Measurements from ENCODE around the gene DIPK1B. TPM values are rescaled to one million over a fixed set of nuclear protein-coding genes. Genes with fewer than 3 reads are reported as not detected.

The DIPK1B gene
- total and polyA plus RNA-seq, 2 experiments from 2014 or later, result 18.7 to 60.0 TPM

DNA sequence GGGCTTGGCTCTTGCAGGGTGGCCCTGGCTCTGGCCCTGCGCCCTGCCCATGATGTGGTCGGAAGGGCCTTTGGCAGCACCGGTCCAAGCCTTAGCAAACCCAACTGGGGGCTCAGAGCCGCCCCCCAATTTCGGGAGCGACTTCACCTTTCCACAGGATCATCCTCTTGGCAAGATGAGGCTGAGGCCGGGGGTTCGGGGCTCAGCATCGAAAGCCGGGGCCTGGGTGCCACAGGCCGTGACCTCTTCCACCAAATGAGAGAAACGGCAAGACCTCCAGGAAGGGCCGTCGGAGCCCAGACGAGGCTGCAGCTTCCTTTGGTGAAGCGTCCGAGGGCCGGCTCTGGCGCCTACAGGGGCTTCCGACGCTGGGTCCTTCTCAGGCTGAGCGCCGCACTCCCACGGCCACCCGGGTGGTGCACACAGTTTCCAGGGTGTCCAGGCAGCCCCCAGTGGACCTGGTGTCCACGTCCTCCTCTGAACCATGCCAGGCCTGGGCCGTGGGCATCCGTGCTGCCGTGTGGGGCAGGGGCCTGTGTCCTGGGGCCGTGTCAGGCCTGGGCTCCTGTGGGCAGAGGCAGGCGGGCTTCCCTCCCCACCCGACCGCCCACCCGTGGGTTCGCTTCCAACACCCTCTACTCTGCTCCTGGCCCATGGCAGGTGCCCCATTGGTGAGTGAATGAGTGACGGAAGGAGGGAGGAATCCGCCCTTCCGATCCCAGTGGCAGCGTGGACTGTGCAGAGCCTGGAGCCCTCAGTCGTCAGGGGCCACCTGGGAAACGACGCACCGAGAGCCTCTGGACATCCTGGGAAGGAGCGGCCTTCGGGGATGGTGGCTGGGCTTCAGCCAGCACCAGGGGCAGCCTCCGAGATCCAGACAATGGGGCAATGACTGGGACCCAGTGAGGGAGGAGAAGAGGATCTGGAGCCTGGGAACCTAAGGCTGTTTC, 19.9 kb upstream of the DIPK1B start:
- Mint-ChIP-seq H3K9me3 (no peaks in the 10 kb centered on the region), H3K27ac (no peak overlapping the region), H3K4me3 (no peak overlapping the region; the same call in 2 of the 3 replicates), H3K36me3 (ENCODE audit: low read depth) (no peaks in the 10 kb centered on the region), H3K27me3 (ENCODE audit: insufficient read depth, low read depth, poor library complexity) (peaks cover 18% of the 10 kb centered on the region), H3K4me1 (peaks cover 12% of the 10 kb centered on the region)
- DNase-seq (ENCODE audit: low spot score) (no peak), ATAC-seq (no peak)
- Histone ChIP-seq H3K27ac (ENCODE audit: low read depth) (no peak overlapping the region), H3K79me2 (replicated peaks; ENCODE audit: insufficient read depth) (no peaks in the 10 kb centered on the region), H3K9me2 (ENCODE audit: insufficient read depth) (no peaks in the 10 kb centered on the region), H3K4me2 (no peak overlapping the region), H3K36me3 (ENCODE audit: insufficient read depth) (no peaks in the 10 kb centered on the region), H3K4me1 (ENCODE audit: insufficient read depth) (no peaks in the 10 kb centered on the region; the same call in 1 of the 2 replicates), H2AFZ (no peak overlapping the region), H3F3A (replicated peaks; ENCODE audit: low read depth) (0 out of 2 replicates have a peak, but pooled peaks cover 3% of the 10 kb centered on the region), H3K27me3 (ENCODE audit: insufficient read depth) (no peaks in the 10 kb centered on the region), H3K4me3 (no peak overlapping the region), H4K20me1 (replicated peaks; ENCODE audit: insufficient read depth) (no peaks in the 10 kb centered on the region)
- TF ChIP-seq EZH2 (IDR thresholded peaks at IDR 0.05; ENCODE audit: low read depth, unreplicated experiment) (no peak), ZNF114 (CRISPR knock-in tag; IDR thresholded peaks at IDR 0.05) (no peak), ZNF331 (CRISPR knock-in tag; IDR thresholded peaks at IDR 0.05; ENCODE audit: low read depth) (no peak), EZH2phosphoT487 (IDR thresholded peaks at IDR 0.05; ENCODE audit: unreplicated experiment) (no peak), CREB1 (CRISPR knock-in tag; IDR thresholded peaks at IDR 0.05; ENCODE audit: low read depth) (no peak), STAT1 (IDR thresholded peaks at IDR 0.05; ENCODE audit: unreplicated experiment) (no peak), NANOG (IDR thresholded peaks at IDR 0.05; ENCODE audit: borderline replicate concordance) (no peak), POLR2AphosphoS5 (IDR thresholded peaks at IDR 0.05; ENCODE audit: low read depth) (no peak), JUNB (IDR thresholded peaks at IDR 0.05; ENCODE audit: unreplicated experiment) (no peak)
- TF ChIP-seq, protein P1, sequence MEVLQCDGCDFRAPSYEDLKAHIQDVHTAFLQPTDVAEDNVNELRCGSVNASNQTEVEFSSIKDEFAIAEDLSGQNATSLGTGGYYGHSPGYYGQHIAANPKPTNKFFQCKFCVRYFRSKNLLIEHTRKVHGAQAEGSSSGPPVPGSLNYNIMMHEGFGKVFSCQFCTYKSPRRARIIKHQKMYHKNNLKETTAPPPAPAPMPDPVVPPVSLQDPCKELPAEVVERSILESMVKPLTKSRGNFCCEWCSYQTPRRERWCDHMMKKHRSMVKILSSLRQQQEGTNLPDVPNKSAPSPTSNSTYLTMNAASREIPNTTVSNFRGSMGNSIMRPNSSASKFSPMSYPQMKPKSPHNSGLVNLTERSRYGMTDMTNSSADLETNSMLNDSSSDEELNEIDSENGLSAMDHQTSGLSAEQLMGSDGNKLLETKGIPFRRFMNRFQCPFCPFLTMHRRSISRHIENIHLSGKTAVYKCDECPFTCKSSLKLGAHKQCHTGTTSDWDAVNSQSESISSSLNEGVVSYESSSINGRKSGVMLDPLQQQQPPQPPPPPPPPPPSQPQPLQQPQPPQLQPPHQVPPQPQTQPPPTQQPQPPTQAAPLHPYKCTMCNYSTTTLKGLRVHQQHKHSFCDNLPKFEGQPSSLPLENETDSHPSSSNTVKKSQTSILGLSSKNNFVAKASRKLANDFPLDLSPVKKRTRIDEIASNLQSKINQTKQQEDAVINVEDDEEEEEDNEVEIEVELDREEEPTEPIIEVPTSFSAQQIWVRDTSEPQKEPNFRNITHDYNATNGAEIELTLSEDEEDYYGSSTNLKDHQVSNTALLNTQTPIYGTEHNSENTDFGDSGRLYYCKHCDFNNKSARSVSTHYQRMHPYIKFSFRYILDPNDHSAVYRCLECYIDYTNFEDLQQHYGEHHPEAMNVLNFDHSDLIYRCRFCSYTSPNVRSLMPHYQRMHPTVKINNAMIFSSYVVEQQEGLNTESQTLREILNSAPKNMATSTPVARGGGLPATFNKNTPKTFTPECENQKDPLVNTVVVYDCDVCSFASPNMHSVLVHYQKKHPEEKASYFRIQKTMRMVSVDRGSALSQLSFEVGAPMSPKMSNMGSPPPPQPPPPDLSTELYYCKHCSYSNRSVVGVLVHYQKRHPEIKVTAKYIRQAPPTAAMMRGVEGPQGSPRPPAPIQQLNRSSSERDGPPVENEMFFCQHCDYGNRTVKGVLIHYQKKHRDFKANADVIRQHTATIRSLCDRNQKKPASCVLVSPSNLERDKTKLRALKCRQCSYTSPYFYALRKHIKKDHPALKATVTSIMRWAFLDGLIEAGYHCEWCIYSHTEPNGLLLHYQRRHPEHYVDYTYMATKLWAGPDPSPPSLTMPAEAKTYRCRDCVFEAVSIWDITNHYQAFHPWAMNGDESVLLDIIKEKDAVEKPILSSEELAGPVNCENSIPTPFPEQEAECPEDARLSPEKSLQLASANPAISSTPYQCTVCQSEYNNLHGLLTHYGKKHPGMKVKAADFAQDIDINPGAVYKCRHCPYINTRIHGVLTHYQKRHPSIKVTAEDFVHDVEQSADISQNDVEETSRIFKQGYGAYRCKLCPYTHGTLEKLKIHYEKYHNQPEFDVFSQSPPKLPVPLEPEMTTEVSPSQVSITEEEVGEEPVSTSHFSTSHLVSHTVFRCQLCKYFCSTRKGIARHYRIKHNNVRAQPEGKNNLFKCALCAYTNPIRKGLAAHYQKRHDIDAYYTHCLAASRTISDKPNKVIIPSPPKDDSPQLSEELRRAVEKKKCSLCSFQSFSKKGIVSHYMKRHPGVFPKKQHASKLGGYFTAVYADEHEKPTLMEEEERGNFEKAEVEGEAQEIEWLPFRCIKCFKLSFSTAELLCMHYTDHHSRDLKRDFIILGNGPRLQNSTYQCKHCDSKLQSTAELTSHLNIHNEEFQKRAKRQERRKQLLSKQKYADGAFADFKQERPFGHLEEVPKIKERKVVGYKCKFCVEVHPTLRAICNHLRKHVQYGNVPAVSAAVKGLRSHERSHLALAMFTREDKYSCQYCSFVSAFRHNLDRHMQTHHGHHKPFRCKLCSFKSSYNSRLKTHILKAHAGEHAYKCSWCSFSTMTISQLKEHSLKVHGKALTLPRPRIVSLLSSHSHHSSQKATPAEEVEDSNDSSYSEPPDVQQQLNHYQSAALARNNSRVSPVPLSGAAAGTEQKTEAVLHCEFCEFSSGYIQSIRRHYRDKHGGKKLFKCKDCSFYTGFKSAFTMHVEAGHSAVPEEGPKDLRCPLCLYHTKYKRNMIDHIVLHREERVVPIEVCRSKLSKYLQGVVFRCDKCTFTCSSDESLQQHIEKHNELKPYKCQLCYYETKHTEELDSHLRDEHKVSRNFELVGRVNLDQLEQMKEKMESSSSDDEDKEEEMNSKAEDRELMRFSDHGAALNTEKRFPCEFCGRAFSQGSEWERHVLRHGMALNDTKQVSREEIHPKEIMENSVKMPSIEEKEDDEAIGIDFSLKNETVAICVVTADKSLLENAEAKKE (CRISPR knock-in tag; IDR thresholded peaks at IDR 0.05), result no peak
- TF ChIP-seq, protein P2, sequence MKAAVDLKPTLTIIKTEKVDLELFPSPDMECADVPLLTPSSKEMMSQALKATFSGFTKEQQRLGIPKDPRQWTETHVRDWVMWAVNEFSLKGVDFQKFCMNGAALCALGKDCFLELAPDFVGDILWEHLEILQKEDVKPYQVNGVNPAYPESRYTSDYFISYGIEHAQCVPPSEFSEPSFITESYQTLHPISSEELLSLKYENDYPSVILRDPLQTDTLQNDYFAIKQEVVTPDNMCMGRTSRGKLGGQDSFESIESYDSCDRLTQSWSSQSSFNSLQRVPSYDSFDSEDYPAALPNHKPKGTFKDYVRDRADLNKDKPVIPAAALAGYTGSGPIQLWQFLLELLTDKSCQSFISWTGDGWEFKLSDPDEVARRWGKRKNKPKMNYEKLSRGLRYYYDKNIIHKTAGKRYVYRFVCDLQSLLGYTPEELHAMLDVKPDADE (IDR thresholded peaks at IDR 0.05), result no peak
- TF ChIP-seq, protein P3, sequence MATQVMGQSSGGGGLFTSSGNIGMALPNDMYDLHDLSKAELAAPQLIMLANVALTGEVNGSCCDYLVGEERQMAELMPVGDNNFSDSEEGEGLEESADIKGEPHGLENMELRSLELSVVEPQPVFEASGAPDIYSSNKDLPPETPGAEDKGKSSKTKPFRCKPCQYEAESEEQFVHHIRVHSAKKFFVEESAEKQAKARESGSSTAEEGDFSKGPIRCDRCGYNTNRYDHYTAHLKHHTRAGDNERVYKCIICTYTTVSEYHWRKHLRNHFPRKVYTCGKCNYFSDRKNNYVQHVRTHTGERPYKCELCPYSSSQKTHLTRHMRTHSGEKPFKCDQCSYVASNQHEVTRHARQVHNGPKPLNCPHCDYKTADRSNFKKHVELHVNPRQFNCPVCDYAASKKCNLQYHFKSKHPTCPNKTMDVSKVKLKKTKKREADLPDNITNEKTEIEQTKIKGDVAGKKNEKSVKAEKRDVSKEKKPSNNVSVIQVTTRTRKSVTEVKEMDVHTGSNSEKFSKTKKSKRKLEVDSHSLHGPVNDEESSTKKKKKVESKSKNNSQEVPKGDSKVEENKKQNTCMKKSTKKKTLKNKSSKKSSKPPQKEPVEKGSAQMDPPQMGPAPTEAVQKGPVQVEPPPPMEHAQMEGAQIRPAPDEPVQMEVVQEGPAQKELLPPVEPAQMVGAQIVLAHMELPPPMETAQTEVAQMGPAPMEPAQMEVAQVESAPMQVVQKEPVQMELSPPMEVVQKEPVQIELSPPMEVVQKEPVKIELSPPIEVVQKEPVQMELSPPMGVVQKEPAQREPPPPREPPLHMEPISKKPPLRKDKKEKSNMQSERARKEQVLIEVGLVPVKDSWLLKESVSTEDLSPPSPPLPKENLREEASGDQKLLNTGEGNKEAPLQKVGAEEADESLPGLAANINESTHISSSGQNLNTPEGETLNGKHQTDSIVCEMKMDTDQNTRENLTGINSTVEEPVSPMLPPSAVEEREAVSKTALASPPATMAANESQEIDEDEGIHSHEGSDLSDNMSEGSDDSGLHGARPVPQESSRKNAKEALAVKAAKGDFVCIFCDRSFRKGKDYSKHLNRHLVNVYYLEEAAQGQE (IDR thresholded peaks at IDR 0.05; ENCODE audit: unreplicated experiment), result no peak
- TF ChIP-seq, protein P4, sequence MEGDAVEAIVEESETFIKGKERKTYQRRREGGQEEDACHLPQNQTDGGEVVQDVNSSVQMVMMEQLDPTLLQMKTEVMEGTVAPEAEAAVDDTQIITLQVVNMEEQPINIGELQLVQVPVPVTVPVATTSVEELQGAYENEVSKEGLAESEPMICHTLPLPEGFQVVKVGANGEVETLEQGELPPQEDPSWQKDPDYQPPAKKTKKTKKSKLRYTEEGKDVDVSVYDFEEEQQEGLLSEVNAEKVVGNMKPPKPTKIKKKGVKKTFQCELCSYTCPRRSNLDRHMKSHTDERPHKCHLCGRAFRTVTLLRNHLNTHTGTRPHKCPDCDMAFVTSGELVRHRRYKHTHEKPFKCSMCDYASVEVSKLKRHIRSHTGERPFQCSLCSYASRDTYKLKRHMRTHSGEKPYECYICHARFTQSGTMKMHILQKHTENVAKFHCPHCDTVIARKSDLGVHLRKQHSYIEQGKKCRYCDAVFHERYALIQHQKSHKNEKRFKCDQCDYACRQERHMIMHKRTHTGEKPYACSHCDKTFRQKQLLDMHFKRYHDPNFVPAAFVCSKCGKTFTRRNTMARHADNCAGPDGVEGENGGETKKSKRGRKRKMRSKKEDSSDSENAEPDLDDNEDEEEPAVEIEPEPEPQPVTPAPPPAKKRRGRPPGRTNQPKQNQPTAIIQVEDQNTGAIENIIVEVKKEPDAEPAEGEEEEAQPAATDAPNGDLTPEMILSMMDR (conservative IDR thresholded peaks at IDR 0.05; ENCODE audit: low read depth in 2 of 2), result no peak

All from GM23338 (cell line).